DOHH2 (cell line): ENCODE results near the gene SLC6A20.

ENCODE experiments used
- CTCF ChIP-seq: fragments of 200-600 bp; sonication (generic); IDR thresholded peaks from one replicate; pipeline ENCODE4 v1.5.1; 2014; ENCODE audit warnings: antibody characterized with exemption, mild to moderate bottlenecking, low read depth, low read length; ENCODE audit not compliant: poor library complexity, severe bottlenecking
- EZH2phosphoT487 ChIP-seq: fragments of 200-600 bp; sonication (generic); IDR thresholded peaks from 2 replicates; pipeline ENCODE4 v1.6.1; 2017; ENCODE audit warnings: borderline replicate concordance, mild to moderate bottlenecking, antibody characterized with exemption, low read length, moderate library complexity, mixed read lengths

GRCh38 chr3:45778761-45779201 is 17.6 kb downstream of the SLC6A20 start:
- TF ChIP-seq CTCF (no peak), EZH2phosphoT487 (no peak)
